ENCODE data around the gene MAP1B. TPM values are rescaled to one million over a fixed set of nuclear protein-coding genes. Genes with fewer than 3 reads are reported as not detected.

MAP1B gene
- total and polyA plus RNA-seq, 9 of the 15 experiments (the other 6 are each of a cell fraction or from before 2014, with no cell fraction given), result 5.2 to 66.1 (median 17.3) TPM

DNA sequence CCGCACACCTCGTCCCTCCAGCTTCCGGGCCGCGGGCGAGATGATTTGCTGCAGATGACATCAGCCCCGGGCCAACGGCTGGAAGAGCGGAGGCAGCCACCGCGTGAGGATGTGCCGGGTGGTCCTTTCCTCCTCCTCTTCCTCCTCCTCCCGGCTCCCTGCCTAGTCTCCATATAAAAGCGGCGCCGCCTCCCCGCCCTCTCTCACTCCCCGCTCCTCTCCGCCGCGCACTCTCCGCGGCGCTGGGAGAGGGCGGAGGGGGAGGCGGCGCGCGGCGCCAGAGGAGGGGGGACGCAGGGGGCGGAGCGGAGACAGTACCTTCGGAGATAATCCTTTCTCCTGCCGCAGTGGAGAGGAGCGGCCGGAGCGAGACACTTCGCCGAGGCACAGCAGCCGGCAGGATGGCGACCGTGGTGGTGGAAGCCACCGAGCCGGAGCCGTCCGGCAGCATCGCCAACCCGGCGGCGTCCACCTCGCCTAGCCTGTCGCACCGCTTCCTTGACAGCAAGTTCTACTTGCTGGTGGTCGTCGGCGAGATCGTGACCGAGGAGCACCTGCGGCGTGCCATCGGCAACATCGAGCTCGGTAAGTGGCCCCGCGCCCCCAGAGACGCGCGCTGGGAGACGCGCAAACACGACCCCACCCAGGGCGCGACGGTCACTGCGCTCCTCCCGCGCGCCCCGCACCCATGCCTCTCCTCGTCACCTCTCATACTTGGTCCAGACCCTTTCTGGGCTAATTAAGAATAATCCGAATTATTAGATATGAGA is at the start of gene MAP1B (continued):
- TF ChIP-seq, protein P1, sequence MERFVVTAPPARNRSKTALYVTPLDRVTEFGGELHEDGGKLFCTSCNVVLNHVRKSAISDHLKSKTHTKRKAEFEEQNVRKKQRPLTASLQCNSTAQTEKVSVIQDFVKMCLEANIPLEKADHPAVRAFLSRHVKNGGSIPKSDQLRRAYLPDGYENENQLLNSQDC (CRISPR knock-in tag; IDR thresholded peaks at IDR 0.05), result no peak
- TF ChIP-seq, protein P2, sequence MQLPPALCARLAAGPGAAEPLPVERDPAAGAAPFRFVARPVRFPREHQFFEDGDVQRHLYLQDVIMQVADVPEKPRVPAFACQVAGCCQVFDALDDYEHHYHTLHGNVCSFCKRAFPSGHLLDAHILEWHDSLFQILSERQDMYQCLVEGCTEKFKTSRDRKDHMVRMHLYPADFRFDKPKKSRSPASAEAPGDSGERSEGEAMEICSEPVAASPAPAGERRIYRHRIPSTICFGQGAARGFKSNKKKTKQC (CRISPR knock-in tag; IDR thresholded peaks at IDR 0.05), result no peak
- TF ChIP-seq TARDBP (IDR thresholded peaks at IDR 0.05) (no peak), ZNF232 (CRISPR knock-in tag; IDR thresholded peaks at IDR 0.05) (0 out of 2 replicates have a peak, but pooled peaks have one; percentile 25), MTA3 (IDR thresholded peaks at IDR 0.05; ENCODE audit: borderline replicate concordance) (peak; percentile 71; the same call in 1 of the 2 replicates), POLR2B (IDR thresholded peaks at IDR 0.05; ENCODE audit: low read depth, partially characterized antibody) (peak; percentile 60), ZNF408 (CRISPR knock-in tag; IDR thresholded peaks at IDR 0.05; ENCODE audit: low read depth) (no peak), LCOR (CRISPR knock-in tag; IDR thresholded peaks at IDR 0.05) (peak; percentile 52; the same call in 1 of the 2 replicates), CTBP1 (IDR thresholded peaks at IDR 0.05; ENCODE audit: borderline replicate concordance) (peak; percentile 93), L3MBTL2 (IDR thresholded peaks at IDR 0.05) (peak; percentile 8), YY1 (IDR thresholded peaks at IDR 0.05; ENCODE audit: borderline replicate concordance in 1 of 3, control insufficient read depth in 1 of 3, extremely low read depth in 1 of 3, insufficient read depth in 3 of 3, insufficient read length in 1 of 3, insufficient replicate concordance in 2 of 3, low read depth in 1 of 3, low read length in 2 of 3) (peak in 1 of 3 experiments; percentile 36), HDAC8 (tag; IDR thresholded peaks at IDR 0.05) (0 out of 2 replicates have a peak, but pooled peaks have one; percentile 6), EHMT2 (IDR thresholded peaks at IDR 0.05) (no peak), NRF1 (conservative IDR thresholded peaks at IDR 0.05 in 1 of 2, IDR thresholded peaks at IDR 0.05 in 1 of 2) (peak; percentile 86 to 88), ESRRA (IDR thresholded peaks at IDR 0.05; ENCODE audit: borderline replicate concordance, low read depth) (no peak), ETV6 (IDR thresholded peaks at IDR 0.05; ENCODE audit: borderline replicate concordance in 1 of 2, low read depth in 2 of 2, low read length in 1 of 2) (no peak), ETV6 (CRISPR knock-in tag; IDR thresholded peaks at IDR 0.05; ENCODE audit: borderline replicate concordance) (peak; percentile 72; the same call in 1 of the 2 replicates), PML (IDR thresholded peaks at IDR 0.05; ENCODE audit: low read length) (no peak), EWSR1 (IDR thresholded peaks at IDR 0.05; ENCODE audit: borderline replicate concordance, low read depth, partially characterized antibody) (no peak)
- TF ChIP-seq, protein P3, sequence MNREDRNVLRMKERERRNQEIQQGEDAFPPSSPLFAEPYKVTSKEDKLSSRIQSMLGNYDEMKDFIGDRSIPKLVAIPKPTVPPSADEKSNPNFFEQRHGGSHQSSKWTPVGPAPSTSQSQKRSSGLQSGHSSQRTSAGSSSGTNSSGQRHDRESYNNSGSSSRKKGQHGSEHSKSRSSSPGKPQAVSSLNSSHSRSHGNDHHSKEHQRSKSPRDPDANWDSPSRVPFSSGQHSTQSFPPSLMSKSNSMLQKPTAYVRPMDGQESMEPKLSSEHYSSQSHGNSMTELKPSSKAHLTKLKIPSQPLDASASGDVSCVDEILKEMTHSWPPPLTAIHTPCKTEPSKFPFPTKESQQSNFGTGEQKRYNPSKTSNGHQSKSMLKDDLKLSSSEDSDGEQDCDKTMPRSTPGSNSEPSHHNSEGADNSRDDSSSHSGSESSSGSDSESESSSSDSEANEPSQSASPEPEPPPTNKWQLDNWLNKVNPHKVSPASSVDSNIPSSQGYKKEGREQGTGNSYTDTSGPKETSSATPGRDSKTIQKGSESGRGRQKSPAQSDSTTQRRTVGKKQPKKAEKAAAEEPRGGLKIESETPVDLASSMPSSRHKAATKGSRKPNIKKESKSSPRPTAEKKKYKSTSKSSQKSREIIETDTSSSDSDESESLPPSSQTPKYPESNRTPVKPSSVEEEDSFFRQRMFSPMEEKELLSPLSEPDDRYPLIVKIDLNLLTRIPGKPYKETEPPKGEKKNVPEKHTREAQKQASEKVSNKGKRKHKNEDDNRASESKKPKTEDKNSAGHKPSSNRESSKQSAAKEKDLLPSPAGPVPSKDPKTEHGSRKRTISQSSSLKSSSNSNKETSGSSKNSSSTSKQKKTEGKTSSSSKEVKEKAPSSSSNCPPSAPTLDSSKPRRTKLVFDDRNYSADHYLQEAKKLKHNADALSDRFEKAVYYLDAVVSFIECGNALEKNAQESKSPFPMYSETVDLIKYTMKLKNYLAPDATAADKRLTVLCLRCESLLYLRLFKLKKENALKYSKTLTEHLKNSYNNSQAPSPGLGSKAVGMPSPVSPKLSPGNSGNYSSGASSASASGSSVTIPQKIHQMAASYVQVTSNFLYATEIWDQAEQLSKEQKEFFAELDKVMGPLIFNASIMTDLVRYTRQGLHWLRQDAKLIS (CRISPR knock-in tag; IDR thresholded peaks at IDR 0.05), result peak; percentile 86; the same call in 1 of the 2 replicates
- TF ChIP-seq, protein P4, sequence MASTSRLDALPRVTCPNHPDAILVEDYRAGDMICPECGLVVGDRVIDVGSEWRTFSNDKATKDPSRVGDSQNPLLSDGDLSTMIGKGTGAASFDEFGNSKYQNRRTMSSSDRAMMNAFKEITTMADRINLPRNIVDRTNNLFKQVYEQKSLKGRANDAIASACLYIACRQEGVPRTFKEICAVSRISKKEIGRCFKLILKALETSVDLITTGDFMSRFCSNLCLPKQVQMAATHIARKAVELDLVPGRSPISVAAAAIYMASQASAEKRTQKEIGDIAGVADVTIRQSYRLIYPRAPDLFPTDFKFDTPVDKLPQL (IDR thresholded peaks at IDR 0.05; ENCODE audit: extremely low read depth, insufficient read length), result no peak

All from K562 (cell line).